PFSK-1 (cell line): ENCODE results near the gene GPSM1.

ENCODE experiments used
- FOXP2 ChIP-seq: optimal IDR thresholded peaks from 2 replicates; pipeline ENCODE3; 2011; ENCODE audit warnings: borderline replicate concordance, control low read depth, inconsistent platforms; ENCODE audit not compliant: insufficient read depth; ENCODE audit errors: extremely low read length, extremely low read depth
- POLR2AphosphoS5 ChIP-seq: IDR thresholded peaks from 2 replicates; pipeline ENCODE4 v1.6.1; 2012; ENCODE audit warnings: low read depth, mild to moderate bottlenecking, control low read depth, low read length, moderate library complexity
- SIN3A ChIP-seq: IDR thresholded peaks from 2 replicates; pipeline ENCODE4 v1.6.1; 2012; ENCODE audit warnings: mild to moderate bottlenecking, low read length, moderate library complexity, borderline replicate concordance; ENCODE audit not compliant: insufficient read depth
- TAF1 ChIP-seq: IDR thresholded peaks from 2 replicates; pipeline ENCODE4 v1.6.1; 2012; ENCODE audit warnings: low read length, control low read depth, borderline replicate concordance; ENCODE audit not compliant: insufficient read depth
- TF ChIP-seq, protein P1 (sequence below), 2 experiments: IDR thresholded peaks; 2 replicates each; pipeline versions ENCODE4 v1.6.1 to v1.8.0; 2011 to 2012; ENCODE audit warnings: low read depth in 2 of 2, low read length in 2 of 2, control low read depth in 1 of 2, inconsistent platforms in 1 of 2, mild to moderate bottlenecking in 1 of 2, moderate library complexity in 1 of 2; ENCODE audit not compliant: insufficient read depth in 1 of 2

The GPSM1 gene

DNA sequence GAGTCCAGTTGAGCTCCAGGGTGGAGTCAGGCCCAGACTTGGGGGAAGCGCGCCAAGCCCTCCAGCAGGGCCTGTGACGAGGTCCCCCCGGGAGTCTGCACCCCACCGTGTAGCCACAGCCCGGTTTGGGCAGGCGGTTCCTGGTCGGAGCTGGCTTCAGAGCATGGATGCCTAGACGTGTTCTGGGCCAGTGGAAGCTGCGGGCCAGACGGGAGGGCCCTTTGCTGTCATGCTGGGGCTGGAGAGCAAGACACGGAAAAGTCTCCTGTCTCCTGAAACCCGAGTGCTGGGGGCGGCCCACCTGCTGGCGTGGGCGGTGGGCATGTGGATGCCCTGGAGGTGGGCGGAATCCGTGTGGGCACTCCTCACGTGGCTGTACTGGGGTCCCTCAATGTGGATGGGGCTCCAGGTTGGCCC is 1.9 kb downstream of the GPSM1 start:
- TF ChIP-seq POLR2AphosphoS5 (no peak), TAF1 (no peak), FOXP2 (no peak), SIN3A (no peak)
- TF ChIP-seq, protein P1, sequence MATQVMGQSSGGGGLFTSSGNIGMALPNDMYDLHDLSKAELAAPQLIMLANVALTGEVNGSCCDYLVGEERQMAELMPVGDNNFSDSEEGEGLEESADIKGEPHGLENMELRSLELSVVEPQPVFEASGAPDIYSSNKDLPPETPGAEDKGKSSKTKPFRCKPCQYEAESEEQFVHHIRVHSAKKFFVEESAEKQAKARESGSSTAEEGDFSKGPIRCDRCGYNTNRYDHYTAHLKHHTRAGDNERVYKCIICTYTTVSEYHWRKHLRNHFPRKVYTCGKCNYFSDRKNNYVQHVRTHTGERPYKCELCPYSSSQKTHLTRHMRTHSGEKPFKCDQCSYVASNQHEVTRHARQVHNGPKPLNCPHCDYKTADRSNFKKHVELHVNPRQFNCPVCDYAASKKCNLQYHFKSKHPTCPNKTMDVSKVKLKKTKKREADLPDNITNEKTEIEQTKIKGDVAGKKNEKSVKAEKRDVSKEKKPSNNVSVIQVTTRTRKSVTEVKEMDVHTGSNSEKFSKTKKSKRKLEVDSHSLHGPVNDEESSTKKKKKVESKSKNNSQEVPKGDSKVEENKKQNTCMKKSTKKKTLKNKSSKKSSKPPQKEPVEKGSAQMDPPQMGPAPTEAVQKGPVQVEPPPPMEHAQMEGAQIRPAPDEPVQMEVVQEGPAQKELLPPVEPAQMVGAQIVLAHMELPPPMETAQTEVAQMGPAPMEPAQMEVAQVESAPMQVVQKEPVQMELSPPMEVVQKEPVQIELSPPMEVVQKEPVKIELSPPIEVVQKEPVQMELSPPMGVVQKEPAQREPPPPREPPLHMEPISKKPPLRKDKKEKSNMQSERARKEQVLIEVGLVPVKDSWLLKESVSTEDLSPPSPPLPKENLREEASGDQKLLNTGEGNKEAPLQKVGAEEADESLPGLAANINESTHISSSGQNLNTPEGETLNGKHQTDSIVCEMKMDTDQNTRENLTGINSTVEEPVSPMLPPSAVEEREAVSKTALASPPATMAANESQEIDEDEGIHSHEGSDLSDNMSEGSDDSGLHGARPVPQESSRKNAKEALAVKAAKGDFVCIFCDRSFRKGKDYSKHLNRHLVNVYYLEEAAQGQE (IDR thresholded peaks at IDR 0.05; ENCODE audit: insufficient read depth in 1 of 2, low read depth in 2 of 2, low read length in 2 of 2): no peak

DNA sequence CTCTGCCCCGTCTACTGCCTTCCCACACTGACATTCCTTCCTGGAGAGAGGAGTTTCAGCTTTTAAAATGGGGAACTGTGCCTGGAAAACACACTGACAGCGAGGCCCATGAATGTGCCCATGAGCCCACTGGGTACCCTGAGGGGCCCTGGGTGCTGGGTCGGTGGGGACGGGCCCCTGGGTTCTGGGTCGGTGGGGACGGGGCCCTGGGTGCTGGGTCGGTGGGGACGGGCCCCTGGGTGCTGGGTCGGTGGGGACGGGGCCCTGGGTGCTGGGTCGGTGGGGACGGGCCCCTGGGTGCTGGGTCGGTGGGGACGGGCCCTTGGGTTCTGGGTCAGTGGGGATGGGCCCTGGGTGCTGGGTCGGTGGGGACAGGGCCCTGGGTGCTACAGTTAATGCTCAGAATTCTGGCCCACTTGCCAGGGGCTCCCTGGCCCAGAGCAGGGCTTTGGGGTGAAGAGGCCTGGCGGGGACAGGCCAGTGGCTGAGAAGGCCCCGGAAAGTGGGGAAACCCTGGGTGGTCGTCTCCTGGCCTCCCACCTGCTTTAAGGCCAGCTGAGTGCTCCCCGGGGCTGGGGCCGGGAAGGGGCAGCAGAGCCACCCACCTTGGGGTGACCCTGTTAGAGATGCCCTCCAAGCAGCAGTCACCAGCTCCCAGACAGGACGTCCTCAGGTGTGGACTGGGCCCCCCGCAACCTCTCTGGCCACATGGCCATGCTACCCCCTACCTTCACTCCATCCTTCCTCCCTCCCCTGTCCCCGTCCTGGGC is 2.5 kb downstream of the GPSM1 start:
- TF ChIP-seq FOXP2 (no peak), SIN3A (no peak), POLR2AphosphoS5 (no peak), TAF1 (no peak)
- TF ChIP-seq, protein P1 (IDR thresholded peaks at IDR 0.05; ENCODE audit: insufficient read depth in 1 of 2, low read depth in 2 of 2, low read length in 2 of 2): no peak

DNA sequence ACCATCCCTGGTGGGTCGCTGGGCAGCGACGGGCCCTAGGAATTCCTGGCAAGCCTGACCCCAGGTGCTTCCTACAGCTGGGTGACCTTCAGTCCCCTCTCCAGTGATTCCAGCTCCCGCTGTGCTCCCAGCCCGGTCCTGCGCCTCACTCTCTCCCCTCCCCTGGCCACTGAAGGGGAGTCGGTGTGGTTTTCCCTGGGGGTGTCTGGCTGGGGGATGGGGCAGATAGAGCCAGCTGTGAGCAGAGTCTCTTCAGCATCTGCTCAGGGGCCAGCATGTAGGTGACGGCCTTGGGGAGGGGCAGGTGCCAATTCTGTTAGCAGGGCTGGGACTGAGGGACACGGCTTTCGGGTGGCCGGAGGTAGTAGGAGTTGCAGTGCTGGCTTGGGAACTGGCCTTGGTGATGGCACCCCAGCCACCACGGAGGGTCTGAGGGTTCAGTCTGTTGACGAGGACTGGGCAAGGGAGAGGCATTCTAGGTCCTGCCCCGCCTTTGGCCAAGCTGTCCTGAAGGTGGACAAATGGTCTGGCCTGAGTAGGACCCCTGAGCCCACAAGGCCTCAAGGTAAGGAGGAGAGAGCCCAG is 3.2 kb downstream of the GPSM1 start:
- TF ChIP-seq, protein P1 (IDR thresholded peaks at IDR 0.05; ENCODE audit: insufficient read depth in 1 of 2, low read depth in 2 of 2, low read length in 2 of 2): no peak
- no peak for TF ChIP-seq POLR2AphosphoS5
- no peak for TF ChIP-seq FOXP2
- no peak for TF ChIP-seq SIN3A
- TF ChIP-seq TAF1: no peak

DNA sequence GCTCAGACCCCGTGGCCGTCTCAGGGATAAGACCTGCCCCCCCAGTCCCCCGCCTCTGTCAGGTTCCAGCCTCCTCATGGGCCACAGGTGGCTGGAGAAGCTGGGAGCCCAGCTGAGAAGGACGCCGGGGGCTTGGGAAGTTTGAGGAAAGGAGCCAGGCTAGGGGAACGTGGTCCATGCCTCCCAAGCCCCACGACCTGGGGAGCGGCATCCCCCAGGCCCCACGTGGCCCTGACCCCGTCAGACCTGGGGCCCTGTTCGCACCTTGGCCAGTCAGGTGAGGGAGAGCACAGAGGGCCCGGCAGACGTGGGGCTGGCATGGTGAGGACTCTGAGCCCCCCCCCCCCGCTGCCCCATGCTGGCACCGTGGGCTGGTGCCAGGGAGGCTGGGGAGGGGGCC is 3.7 kb downstream of the GPSM1 start:
- TF ChIP-seq, protein P1 (IDR thresholded peaks at IDR 0.05; ENCODE audit: insufficient read depth in 1 of 2, low read depth in 2 of 2, low read length in 2 of 2): no peak
- TF ChIP-seq SIN3A: no peak
- TF ChIP-seq TAF1: no peak
